GM19238 (cell line): Measurements from ENCODE around the gene ESPL1.
"Not testable (repeated sequence)": the region's sequence is repeated elsewhere in the genome, so short reads cannot be mapped to it uniquely, and the experiment has no call there.

Experiments
- DNase-seq: peaks from one replicate; pipeline ENCODE4 v3.0.0; 2011; ENCODE audit warnings: low spot score; ENCODE audit not compliant: insufficient read length

ESPL1 gene

GRCh38 chr12:53299101-53299453 lies 31.0 kb downstream of the ESPL1 start:
- DNase-seq = no peak

DNA sequence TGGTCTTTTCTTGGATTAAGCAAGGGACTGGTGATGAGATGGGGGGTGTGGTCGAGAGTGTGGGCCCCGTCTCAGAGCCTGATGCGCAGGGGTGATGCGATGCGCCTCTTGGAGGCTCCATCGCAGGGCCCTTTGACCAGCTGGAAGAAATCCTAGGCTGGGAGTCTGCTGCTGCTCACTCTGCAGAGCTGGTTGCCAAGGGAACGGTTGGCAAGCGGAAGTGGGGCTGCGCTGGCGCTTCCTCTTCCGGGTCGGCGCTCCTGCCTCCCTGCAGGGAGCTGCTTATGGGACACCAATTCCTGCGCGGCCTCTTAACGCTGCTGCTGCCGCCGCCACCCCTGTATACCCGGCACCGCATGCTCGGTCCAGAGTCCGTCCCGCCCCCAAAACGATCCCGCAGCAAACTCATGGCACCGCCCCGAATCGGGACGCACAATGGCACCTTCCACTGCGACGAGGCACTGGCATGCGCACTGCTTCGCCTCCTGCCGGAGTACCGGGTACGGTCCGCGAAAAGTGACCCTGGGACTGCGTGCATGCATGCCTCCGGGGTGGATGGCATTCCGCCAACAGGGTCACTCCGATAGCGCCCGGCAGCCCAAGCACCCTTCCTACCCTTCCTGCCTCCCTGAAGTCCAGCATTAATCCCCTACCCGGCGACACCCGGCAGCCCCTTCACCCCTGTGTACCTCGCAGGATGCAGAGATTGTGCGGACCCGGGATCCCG lies 31.5 kb downstream of the ESPL1 start, which contains the start of gene MYG1:
Gene MYG1 (plus strand): TSS at position 242 of the 727 bp plus-strand sequence. CDS start 43 bp downstream, at position 285.
- DNase-seq = peak; percentile 86

- DNase-seq = no peak
Observed at GRCh38 chr12:53300187-53300586, 32.1 kb downstream of the ESPL1 start.

DNA sequence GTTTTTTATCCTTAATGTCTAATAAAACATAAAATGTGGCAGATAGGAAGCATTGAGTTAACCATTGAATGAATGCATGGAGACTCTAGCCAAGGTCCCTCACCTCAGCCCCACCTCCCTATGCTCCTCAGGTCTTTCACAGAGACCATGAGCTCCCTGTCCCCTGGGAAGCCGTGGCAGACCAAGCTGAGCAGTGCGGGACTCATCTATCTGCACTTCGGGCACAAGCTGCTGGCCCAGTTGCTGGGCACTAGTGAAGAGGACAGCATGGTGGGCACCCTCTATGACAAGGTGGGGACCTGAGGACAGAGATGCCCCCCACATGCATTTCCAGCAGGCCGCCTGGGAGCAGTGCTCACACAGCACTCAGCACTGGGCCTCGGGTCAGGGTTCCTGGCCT lies 34.8 kb downstream of the ESPL1 start:
- no peak for DNase-seq

DNA sequence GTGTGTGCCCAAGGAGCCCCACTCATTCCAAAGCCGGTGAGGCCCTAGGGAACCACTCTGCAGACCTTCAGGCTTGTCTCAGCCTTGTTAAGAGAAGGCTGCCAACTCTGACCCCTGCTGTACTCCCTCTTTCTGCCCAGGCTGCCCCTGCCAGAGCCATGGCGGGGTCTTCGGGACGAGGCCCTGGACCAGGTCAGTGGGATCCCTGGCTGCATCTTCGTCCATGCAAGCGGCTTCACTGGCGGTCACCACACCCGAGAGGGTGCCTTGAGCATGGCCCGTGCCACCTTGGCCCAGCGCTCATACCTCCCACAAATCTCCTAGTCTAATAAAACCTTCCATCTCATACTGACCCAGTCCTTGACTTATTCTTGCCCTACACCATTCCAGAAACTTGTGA lies 38.7 kb downstream of the ESPL1 start:
- DNase-seq = no peak

DNA sequence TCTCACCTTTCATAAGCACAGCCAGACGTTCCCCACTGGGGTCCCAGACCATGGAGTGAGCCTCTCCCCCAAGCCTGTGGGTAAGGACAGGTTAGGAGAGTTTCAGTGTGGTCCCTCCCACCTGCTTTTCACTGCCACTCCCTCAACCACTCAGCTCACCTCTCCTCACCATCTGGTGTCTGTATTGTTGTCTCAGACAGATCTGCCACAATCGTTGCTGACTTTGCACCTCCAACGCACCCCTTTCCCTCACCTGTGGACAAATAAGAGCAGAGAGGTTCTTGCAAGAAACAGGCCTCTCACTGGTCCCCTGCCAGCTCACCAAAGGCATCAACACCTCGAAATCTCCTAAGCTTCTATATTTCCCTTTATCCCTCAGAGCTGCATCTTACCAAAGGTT lies 40.2 kb downstream of the ESPL1 start:
- DNase-seq = no peak

- DNase-seq = no peak
Observed at GRCh38 chr12:53313996-53314395, 45.9 kb downstream of the ESPL1 start.

DNA sequence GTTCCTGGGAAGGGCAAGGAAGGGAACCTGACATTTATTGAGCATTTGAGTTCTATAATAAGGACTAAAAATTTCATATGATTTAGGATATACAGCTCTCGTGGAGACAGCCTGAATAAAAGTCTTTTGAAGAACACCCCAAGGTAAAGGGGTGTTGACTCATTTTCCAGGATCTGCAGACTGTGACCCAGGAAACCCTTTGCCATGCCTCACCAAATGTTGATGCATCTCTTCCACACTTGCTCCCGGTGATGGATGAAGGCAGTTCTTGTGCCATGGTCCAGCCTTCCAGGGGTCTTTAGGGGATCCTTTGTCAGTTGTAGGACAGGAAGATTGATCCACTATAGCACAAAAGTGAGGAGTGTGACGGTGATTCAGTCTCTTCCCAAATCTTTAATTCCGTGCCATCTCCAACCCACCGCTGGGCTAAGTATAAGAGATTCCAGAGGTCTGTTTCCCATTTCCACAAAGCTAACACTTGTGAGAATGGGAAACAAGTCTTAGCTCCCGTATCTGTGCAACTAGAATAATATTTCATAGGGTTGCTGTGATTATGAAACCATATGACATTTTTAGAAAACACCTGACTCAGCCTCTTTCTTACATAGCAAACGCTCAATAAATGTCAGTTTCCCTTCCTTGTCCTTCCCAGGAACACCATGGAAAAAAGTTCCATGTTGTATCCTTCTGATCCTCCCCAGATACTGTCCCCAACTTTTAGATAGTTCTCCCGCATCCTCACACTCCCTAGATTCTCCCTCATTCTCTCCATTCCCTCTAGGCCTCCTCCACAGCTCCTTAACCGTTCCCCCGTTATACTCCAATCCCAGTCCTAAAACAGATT lies 52.5 kb downstream of the ESPL1 start:
- DNase-seq = no peak

GRCh38 chr12:53324113-53324778 lies 56.1 kb downstream of the ESPL1 start:
- DNase-seq = peak; percentile 65

GRCh38 chr12:53324779-53325510 lies 56.8 kb downstream of the ESPL1 start:
- peak; percentile 89 for DNase-seq

DNA sequence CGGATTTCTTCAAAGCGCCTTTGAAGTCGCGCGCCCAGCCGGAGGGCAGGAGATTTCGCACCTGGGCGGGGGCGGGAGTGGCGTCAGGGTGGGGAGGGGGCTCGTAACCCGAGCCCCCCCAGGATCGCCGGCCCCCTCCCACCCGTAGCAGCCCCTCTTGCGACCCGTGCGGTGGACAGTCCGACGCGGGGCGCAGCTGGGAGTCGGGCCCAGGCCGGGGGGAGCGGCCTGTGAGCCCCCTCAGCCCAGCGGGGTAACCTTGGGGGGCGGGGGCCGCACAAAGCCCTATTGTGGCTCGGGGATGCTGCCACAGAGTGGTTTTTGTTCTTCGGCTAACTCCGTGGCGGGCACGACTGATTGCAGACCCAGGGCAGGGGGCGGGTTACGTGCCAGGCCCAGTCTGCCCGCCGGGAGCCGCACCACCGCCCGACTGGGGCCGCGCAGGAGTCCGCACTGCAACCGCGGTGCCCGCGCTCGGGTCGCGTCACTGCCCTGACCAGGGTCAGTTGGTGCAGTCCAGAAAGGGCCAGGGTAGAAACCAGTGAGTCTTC lies 57.5 kb downstream of the ESPL1 start:
- no peak for DNase-seq

DNA sequence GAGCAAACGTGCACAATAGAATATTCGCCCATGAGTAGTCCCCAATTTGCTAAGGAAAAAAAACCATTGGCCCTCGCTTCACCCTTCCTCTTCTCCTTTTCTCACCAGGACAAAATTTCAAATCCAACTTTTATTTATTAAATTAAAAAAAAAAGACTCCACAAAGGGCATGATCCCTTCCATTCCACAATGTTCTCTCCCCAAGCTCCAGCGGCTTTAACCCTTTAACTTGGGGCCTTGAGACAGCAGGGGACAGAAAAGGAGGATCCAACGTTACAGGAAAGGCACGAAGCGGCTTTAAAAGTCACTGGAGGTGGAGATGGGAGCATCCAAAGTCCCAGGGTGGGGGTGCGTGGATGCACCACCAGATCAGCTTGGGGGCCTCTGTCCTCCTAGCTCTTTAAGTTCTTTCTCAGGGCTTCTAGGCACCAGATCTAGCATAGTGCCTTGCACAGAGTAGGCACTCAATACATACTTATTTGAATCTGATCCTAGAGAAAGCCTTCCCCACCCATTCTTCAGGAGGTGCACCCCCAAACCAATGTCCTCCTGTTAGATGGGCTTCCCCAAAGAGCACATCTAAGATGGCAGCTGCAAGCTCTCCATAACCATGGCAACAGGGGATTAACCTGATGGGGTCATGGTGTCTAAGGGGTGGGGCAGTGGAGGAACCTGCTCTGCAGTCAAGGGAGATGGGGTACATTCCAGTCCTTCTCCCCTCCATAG lies 58.5 kb downstream of the ESPL1 start:
- no peak for DNase-seq

GRCh38 chr12:53327435-53328042 lies 59.4 kb downstream of the ESPL1 start:
- DNase-seq = no peak

GRCh38 chr12:53328043-53328435 lies 59.9 kb downstream of the ESPL1 start:
- no peak for DNase-seq

GRCh38 chr12:53330671-53331070 lies 62.6 kb downstream of the ESPL1 start:
- no peak for DNase-seq

GRCh38 chr12:53332339-53332738 lies 64.2 kb downstream of the ESPL1 start:
- not testable (repeated sequence) for DNase-seq

DNA sequence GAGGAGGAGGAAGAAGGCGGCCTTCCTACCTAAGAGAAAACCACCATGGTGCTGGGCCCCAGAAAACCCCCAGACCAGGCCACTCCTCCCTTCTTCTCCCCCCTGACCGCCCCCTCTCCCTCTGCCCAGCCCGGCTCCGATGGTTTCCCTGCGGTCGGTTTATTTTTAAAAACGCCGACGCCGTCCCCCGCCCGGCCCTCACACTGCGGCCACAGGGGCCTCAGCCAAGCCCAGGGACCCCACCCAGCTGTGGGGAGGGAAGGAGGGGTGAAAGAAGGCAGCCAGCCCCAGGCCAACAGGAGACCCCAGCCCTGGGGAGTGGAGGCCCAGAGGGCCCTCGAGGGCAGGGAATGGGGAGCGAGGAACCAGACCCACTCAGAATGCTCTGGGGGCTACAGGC lies 64.6 kb downstream of the ESPL1 start:
- DNase-seq = no peak

- DNase-seq = no peak
Observed at GRCh38 chr12:53333289-53333688, 65.2 kb downstream of the ESPL1 start.

DNA sequence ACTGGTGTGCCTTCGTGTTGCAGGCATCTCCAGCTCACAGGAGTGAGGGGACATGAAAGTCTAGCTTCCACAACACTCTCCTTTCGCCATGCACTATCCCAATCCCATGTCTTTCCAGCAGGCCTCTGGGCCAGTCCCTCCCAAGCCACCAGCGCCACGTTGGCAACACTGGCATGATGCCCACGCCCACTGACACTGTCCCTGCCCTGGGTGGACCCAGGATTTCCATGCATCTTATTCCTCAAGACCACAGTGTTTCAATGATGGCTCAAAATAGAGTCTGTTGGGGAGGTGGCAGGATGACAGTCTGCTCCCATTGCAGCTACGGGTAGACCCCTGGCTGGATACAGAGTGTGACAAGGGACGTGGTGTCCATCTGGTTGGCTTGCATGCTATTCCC lies 65.7 kb downstream of the ESPL1 start:
- DNase-seq = no peak

DNA sequence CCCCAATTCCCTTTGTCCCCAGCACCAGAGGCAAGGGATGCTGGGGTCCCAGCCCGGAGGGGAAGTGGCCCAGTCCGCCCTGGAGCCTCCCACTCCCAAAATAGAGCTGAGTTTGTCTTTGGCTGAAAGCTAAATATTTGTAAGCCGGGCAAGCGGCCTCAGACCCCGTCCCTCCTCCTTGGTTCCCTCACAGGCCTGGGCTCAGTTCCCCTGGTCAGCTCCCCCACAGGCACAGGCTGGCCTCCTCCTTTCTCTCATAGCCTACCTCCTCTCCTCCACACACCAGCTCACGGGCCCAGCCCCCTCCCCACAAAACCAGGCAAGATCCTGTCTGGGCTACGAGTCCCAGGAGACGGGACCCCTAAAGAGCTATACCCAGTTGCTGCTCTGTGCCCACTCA lies 66.7 kb downstream of the ESPL1 start:
- no peak for DNase-seq
